K562 (cell line): ENCODE results near the gene OR4K2. TPM values are rescaled to one million over a fixed set of nuclear protein-coding genes. Genes with fewer than 3 reads are reported as not detected.

ENCODE experiments used
- ATAC-seq: fragments of 200-7000 bp; cut with Tn5 transposase; 3 replicates; pipeline ENCODE4 v1.9.1; 2020; ENCODE audit warnings: moderate library complexity
- BruUV-seq: library from RNA; stranded (reverse); fragments of 400-500 nt; replicated peaks from 2 replicates; lab custom pipeline; 2021; lab: Mats Ljungman, UMichigan
- CTCF ChIA-PET: fragments of 300-600 bp; formaldehyde crosslinking; extraction: SDS; loops from one replicate; lab custom pipeline; 2021; ENCODE audit warnings: low intra/inter-chr PET ratio; lab: Yijun Ruan, JAX
- POLR2A ChIA-PET: fragments of 300-600, 350-650 bp; sonication (Branson Sonifier 250); formaldehyde crosslinking; extraction: SDS; loops from one replicate; lab custom pipeline; 2021; ENCODE audit warnings: antibody characterized with exemption, inconsistent platforms; lab: Yijun Ruan, JAX
- DNase-seq, 4 experiments: peaks; one replicate each; pipeline versions ENCODE4 v3.0.0 to v3.0.0-alpha.2; 2011 to 2018; ENCODE audit warnings: low spot score in 3 of 4, mixed read lengths in 3 of 4; ENCODE audit errors: extremely low read depth in 1 of 4
- FAIRE-seq: peaks from 2 replicates; lab custom pipeline; 2011; peaks lifted over from hg19 to GRCh38; lab: Jason Lieb, UNC
- H2AFZ ChIP-seq: 2 replicates; pipeline ENCODE4 v1.6.0; 2011; ENCODE audit warnings: low read depth, low read length, control low read depth, inconsistent platforms
- H3K27ac ChIP-seq: fragments of 200-600 bp; 3 replicates; pipeline ENCODE4 v1.8.0; 2011; ENCODE audit warnings: low read depth, mild to moderate bottlenecking, control low read depth, inconsistent platforms, low read length, moderate library complexity, mixed read lengths; ENCODE audit errors: extremely low read depth
- H3K27me3 ChIP-seq, 2 experiments: fragments of 300-600 bp in 1 of 2; 2 replicates in 1 of 2; 3 replicates in 1 of 2; pipeline versions ENCODE4 v1.6.0 to v1.8.0; 2011; ENCODE audit warnings: inconsistent platforms in 2 of 2, low read length in 2 of 2, mild to moderate bottlenecking in 1 of 2, mixed read lengths in 1 of 2, moderate library complexity in 1 of 2; ENCODE audit not compliant: control insufficient read depth in 2 of 2, insufficient read depth in 2 of 2
- H3K36me3 ChIP-seq: fragments of 300-600 bp; 3 replicates; pipeline ENCODE4 v1.8.0; 2011; ENCODE audit warnings: mild to moderate bottlenecking, low read length, inconsistent platforms; ENCODE audit not compliant: control insufficient read depth, insufficient read depth
- H3K4me1 ChIP-seq, 2 experiments: fragments of 200-600 bp in 1 of 2; replicated peaks in 1 of 2; 2 replicates in 1 of 2; 3 replicates in 1 of 2; pipeline versions ENCODE4 v1.5.1 to v1.8.0; 2011; ENCODE audit warnings: inconsistent platforms in 2 of 2, low read length in 2 of 2, mild to moderate bottlenecking in 1 of 2, mixed read lengths in 1 of 2, moderate library complexity in 1 of 2; ENCODE audit not compliant: control insufficient read depth in 2 of 2, insufficient read depth in 2 of 2
- H3K4me2 ChIP-seq: 2 replicates; pipeline ENCODE4 v1.6.1; 2011; ENCODE audit warnings: low read length, control low read depth, inconsistent platforms, mixed read lengths; ENCODE audit not compliant: insufficient read depth
- H3K4me3 ChIP-seq: fragments of 200-600 bp; sonication (generic), shearing (Covaris generic); 2 replicates; pipeline ENCODE4 v1.5.1; 2016; ENCODE audit warnings: control low read depth, inconsistent platforms
- H3K79me2 ChIP-seq: fragments of 200-600 bp; 3 replicates; pipeline ENCODE4 v1.8.0; 2011; ENCODE audit warnings: low read length, inconsistent platforms; ENCODE audit not compliant: control insufficient read depth, insufficient read depth
- H3K9ac ChIP-seq, 2 experiments: 2 replicates each; pipeline versions ENCODE4 v1.6.0 to v1.6.1; 2011; ENCODE audit warnings: low read depth in 2 of 2, low read length in 2 of 2, control low read depth in 1 of 2, inconsistent platforms in 1 of 2, mild to moderate bottlenecking in 1 of 2, mixed read lengths in 1 of 2; ENCODE audit not compliant: insufficient read depth in 1 of 2
- H3K9me1 ChIP-seq: one replicate; pipeline ENCODE4 v1.6.0; 2011; ENCODE audit warnings: inconsistent platforms, mild to moderate bottlenecking, low read length, moderate library complexity; ENCODE audit not compliant: control insufficient read depth, insufficient read depth
- H3K9me3 ChIP-seq: replicated peaks from 2 replicates; pipeline ENCODE4 v1.5.1; 2011; ENCODE audit warnings: low read depth, low read length, inconsistent platforms; ENCODE audit not compliant: control insufficient read depth, insufficient read depth
- H4K20me1 ChIP-seq: replicated peaks from 2 replicates; pipeline ENCODE4 v1.6.1; 2011; ENCODE audit warnings: low read length, inconsistent platforms, mixed read lengths; ENCODE audit not compliant: control insufficient read depth, insufficient read depth
- ASH1L ChIP-seq: fragments of 450-650 bp; IDR thresholded peaks from 2 replicates; pipeline ENCODE4 v1.6.1; 2018; ENCODE audit warnings: borderline replicate concordance, mild to moderate bottlenecking, low read depth; ENCODE audit not compliant: partially characterized antibody
- HOXB6 ChIP-seq: fragments of 250-450 bp; sonication (Bioruptor Pico); IDR thresholded peaks from 2 replicates; pipeline ENCODE4 v1.5.1; 2022; ENCODE audit warnings: mild to moderate bottlenecking, borderline replicate concordance
- WGBS: fragments of 100-300 bp; shearing (Covaris generic); methylation state at CpG from one replicate; pipeline ENCODE4 v1.1.6; 2016; ENCODE audit warnings: low coverage, mixed read lengths; ENCODE audit not compliant: insufficient coverage; ENCODE audit errors: missing lambda C conversion rate; 5-methylcytosine and 5-hydroxymethylcytosine counted together
- in situ Hi-C: fragments of 300-500 bp; cut with MboI; formaldehyde crosslinking; loops from 4 replicates; pipeline ENCODE4 v1.15.0; 2018; ENCODE audit warnings: inconsistent platforms, mixed read lengths
- intact Hi-C: fragments of 100-400 bp; cut with micrococcal nuclease; formaldehyde crosslinking; loops from 2 replicates; pipeline ENCODE4 v1.14.2; 2022
- polyA plus RNA-seq, 8 experiments: library from polyadenylated mRNA; depleted of rRNA in 4 of 8; stranded (reverse) in 5 of 8; unstranded in 3 of 8; fragments of >200 nt; fragmentation: Nextera tagmentation in 2 of 8; fragmentation: Illumina TruSeq in 1 of 8; extraction: Ambion mirVana in 2 of 8; extraction: Trizol in 1 of 8; gene quantifications; 2 replicates each; pipeline versions ENCODE4 v1.2.1 to v1.2.3, GENCODE V29; 2011 to 2014; ENCODE audit warnings: inconsistent platforms in 1 of 8, missing spikeins in 1 of 8
- total RNA-seq, 7 experiments: library from RNA; depleted of rRNA in 6 of 7; stranded (reverse); fragments of >200 nt in 6 of 7; fragmentation: Illumina TruSeq in 2 of 7; extraction: Trizol in 2 of 7; gene quantifications; 2 replicates each; pipeline versions ENCODE4 v1.2.1 to v1.2.3, GENCODE V29; 2011 to 2021; ENCODE audit warnings: low replicate concordance in 1 of 7
- TF ChIP-seq, protein P1 (sequence below): fragments of 450-650 bp; IDR thresholded peaks from 2 replicates; pipeline ENCODE4 v1.6.1; 2016; ENCODE audit warnings: low read depth

OR4K2 gene
- total and polyA plus RNA-seq, 9 of the 15 experiments (the other 6 are each of a cell fraction or from before 2014, with no cell fraction given), result not detected

DNA sequence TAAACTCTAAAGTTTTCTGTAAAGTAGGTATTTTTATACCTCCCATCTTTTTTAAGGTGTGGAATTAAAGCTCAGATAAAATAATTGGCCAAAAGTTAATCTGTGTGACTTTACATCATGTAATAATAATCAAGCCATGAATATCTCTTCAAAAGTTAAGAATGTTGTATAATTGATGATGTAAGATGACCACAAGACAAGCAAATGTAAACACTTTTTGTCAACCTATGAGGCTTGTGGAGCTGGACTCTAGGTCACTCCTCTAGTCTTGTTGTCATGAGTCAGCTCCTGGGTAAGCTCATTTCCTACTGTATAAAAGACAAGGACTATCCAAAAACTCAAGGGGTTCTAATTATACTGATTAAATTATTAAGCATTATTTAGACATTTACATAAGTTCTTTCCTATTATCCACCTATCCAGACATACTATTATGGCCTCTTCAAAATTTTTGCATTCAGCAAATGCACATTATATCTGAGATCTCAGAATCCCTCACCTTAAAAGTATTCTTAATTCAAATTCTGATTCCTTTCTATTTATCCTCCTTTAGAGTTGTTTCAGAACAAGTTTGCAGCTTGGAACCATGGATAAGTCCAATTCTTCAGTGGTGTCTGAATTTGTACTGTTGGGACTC is 45.2 kb downstream of the OR4K2 start, which contains the start of gene OR4K5 (continued):
- TF ChIP-seq, protein P1, sequence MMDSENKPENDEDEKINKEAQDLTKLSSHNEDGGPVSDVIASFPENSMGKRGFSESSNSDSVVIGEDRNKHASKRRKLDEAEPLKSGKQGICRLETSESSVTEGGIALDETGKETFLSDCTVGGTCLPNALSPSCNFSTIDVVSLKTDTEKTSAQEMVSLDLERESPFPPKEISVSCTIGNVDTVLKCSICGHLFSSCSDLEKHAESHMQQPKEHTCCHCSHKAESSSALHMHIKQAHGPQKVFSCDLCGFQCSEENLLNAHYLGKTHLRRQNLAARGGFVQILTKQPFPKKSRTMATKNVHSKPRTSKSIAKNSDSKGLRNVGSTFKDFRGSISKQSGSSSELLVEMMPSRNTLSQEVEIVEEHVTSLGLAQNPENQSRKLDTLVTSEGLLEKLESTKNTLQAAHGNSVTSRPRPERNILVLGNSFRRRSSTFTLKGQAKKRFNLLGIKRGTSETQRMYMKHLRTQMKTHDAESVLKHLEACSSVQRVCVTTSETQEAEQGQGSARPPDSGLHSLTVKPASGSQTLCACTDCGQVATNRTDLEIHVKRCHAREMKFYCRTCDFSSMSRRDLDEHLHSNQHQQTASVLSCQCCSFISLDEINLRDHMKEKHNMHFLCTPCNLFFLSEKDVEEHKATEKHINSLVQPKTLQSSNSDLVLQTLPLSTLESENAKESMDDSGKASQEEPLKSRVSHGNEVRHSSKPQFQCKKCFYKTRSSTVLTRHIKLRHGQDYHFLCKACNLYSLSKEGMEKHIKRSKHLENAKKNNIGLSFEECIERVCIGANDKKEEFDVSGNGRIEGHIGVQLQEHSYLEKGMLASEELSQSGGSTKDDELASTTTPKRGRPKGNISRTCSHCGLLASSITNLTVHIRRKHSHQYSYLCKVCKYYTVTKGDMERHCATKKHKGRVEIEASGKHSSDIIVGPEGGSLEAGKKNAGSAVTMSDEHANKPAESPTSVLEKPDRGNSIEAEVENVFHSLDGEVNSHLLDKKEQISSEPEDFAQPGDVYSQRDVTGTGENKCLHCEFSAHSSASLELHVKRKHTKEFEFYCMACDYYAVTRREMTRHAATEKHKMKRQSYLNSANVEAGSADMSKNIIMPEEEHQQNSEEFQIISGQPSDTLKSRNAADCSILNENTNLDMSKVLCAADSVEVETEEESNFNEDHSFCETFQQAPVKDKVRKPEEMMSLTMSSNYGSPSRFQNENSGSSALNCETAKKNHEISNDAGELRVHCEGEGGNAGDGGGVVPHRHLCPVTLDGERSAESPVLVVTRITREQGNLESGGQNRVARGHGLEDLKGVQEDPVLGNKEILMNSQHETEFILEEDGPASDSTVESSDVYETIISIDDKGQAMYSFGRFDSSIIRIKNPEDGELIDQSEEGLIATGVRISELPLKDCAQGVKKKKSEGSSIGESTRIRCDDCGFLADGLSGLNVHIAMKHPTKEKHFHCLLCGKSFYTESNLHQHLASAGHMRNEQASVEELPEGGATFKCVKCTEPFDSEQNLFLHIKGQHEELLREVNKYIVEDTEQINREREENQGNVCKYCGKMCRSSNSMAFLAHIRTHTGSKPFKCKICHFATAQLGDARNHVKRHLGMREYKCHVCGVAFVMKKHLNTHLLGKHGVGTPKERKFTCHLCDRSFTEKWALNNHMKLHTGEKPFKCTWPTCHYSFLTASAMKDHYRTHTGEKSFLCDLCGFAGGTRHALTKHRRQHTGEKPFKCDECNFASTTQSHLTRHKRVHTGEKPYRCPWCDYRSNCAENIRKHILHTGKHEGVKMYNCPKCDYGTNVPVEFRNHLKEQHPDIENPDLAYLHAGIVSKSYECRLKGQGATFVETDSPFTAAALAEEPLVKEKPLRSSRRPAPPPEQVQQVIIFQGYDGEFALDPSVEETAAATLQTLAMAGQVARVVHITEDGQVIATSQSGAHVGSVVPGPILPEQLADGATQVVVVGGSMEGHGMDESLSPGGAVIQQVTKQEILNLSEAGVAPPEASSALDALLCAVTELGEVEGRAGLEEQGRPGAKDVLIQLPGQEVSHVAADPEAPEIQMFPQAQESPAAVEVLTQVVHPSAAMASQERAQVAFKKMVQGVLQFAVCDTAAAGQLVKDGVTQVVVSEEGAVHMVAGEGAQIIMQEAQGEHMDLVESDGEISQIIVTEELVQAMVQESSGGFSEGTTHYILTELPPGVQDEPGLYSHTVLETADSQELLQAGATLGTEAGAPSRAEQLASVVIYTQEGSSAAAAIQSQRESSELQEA, result no peak

DNA sequence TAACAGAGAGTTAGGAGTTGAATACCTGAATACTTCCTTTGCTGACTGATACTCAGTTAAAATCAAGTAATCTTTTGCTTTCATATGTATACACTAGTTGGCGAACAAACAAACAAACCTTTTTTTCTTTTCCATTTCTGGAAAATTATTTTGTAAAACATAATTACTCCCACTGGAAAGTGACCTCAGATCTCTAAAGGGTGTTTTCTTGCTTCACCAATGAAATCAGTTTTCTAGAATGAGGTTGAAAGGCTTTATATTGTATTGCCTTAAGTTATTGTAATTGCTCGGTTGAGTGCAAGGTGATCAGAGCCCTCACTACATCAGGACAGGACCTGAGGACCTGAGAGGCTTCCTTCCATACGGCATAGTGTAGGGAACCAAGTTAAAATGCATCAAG is 55.7 kb downstream of the OR4K2 start, which contains the start of gene OR4K1:
OR4K1 (plus strand) TSS at position 301 of the 400 bp plus-strand sequence. CDS start 4,750 bp downstream, outside the sequence.
- BruUV-seq, result no TSS peak
- FAIRE-seq, result no peak
- H3K9me1 ChIP-seq, result no peaks in the 10 kb centered on the region
- H3K9me3 ChIP-seq, result no peaks in the 10 kb centered on the region
- DNase-seq, result no peak
- H3K36me3 ChIP-seq, result no peaks in the 10 kb centered on the region
- no peaks in the 10 kb centered on the region for H3K79me2 ChIP-seq
- intact Hi-C loops, result no loop called here
- no peaks in the 10 kb centered on the region for H3K27me3 ChIP-seq
- H3K9ac ChIP-seq, result no peak within 1 kb of the TSS
- H2AFZ ChIP-seq, result peak within 1 kb of the TSS; percentile 25; the same call in 1 of the 2 replicates
- H3K4me2 ChIP-seq, result no peak within 1 kb of the TSS
- H3K4me1 ChIP-seq, result no peaks in the 10 kb centered on the region
- TF ChIP-seq ASH1L, result no peak
- no peak for TF ChIP-seq HOXB6 (CRISPR knock-in tag)
- no peaks in the 10 kb centered on the region for H4K20me1 ChIP-seq
- CTCF ChIA-PET, result no interaction called here
- POLR2A ChIA-PET, result no interaction called here
- no peak within 1 kb of the TSS for H3K27ac ChIP-seq
- in situ Hi-C loops, result no loop called here
- WGBS, result 24% methylated on average over 3 of the region's 3 CpGs
- ATAC-seq, result no peak
- H3K4me3 ChIP-seq, result no peak within 1 kb of the TSS
